ENCODE data around the gene MBD6. TPM values are rescaled to one million over a fixed set of nuclear protein-coding genes. Genes with fewer than 3 reads are reported as not detected.
"Not testable (repeated sequence)": the region's sequence is repeated elsewhere in the genome, so short reads cannot be mapped to it uniquely, and the experiment has no call there.

Gene MBD6
- total RNA-seq, 1 experiment from 2014 or later, result 4.3 TPM

DNA sequence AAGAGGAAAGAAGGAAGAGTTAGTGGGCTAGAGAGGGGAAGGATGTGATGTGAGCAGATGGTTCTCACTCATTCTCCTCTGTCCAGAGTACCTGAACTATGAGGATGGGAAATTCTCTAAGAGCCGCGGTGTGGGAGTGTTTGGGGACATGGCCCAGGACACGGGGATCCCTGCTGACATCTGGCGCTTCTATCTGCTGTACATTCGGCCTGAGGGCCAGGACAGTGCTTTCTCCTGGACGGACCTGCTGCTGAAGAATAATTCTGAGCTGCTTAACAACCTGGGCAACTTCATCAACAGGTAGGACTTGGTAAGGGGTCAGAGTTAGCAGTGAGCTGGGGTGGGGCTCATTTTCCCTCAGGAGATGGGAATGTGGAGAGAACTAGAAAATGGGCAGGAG, 10.0 kb upstream of the MBD6 start:
- DNase-seq (ENCODE audit: low read depth), result no peak
- in situ Hi-C loops (cut with HindIII; ENCODE audit: low pct_unique_long_range_greater_than_20kb, low sequenced_read_pairs), result no loop called here

GRCh38 chr12:57513266-57513665, 9.4 kb upstream of the MBD6 start:
- DNase-seq (ENCODE audit: low read depth), result no peak
- in situ Hi-C loops (cut with HindIII; ENCODE audit: low pct_unique_long_range_greater_than_20kb, low sequenced_read_pairs), result no loop called here

DNA sequence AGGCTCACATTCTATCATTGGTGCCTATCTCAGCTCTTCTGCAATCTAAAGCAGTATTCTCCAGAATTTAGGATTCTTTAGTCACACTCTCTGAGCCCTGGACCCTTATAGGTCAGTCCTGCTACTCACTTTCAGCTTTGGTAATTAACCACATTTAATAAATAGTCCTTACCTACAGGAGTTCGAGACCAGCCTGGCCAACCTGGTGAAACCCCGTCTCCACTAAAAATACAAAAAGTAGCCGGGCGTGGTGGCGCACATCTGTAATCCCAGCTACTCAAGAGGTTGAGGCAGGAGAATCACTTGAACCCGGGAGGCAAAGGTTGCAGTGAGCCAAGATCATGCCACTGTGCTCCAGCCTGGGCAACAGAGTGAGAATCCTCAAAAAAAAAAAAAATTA, 8.9 kb upstream of the MBD6 start:
- DNase-seq (ENCODE audit: low read depth); in situ Hi-C loops (cut with HindIII; ENCODE audit: low pct_unique_long_range_greater_than_20kb, low sequenced_read_pairs): not testable (repeated sequence)

GRCh38 chr12:57514246-57514645, 8.4 kb upstream of the MBD6 start:
- DNase-seq (ENCODE audit: low read depth); in situ Hi-C loops (cut with HindIII; ENCODE audit: low pct_unique_long_range_greater_than_20kb, low sequenced_read_pairs): not testable (repeated sequence)

DNA sequence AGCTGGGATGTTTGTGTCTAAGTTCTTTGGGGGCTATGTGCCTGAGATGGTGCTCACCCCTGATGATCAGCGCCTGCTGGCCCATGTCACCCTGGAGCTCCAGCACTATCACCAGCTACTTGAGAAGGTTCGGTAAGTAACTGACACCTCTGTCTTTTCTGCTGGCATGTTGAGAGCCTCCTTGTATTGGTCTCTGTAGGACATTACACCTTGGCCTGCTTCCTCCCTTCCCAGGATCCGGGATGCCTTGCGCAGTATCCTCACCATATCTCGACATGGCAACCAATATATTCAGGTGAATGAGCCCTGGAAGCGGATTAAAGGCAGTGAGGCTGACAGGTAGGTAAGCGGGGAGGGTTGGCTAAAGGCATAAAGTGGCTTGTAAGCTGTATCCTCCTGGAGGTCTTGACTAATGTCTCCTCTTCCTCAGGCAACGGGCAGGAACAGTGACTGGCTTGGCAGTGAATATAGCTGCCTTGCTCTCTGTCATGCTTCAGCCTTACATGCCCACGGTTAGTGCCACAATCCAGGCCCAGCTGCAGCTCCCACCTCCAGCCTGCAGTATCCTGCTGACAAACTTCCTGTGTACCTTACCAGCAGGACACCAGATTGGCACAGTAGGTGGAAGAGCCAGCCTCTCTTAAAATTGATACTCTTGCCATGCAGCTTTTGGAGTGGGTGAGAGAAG, 7.8 kb upstream of the MBD6 start:
- DNase-seq (ENCODE audit: low read depth), result no peak
- in situ Hi-C loops (cut with HindIII; ENCODE audit: low pct_unique_long_range_greater_than_20kb, low sequenced_read_pairs), result no loop called here

DNA sequence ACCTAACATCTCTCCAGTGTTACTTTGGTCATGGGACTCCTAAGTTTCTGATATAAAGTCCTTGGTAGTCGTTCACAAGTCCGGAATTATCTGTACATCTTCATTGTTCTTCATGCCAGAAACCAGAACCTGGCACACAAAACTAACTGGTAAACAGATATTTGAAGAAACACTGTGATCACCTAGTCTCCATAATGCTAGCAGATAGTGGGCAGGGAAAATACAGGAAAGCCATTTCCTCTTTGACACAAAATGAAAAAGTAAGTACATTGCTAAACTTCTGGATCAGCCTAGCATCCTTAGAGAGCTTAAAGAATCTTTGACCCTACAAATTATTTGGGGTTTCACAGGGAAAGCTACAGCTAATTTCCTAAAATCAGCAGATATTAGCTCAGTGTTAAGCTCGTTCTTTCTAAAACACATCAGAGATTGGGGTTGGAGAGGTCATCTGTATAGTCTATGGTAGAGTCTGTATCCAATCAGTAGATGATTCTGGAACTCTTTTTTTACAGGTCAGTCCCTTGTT, 7.2 kb upstream of the MBD6 start:
- no peak for DNase-seq (ENCODE audit: low read depth)
- in situ Hi-C loops (cut with HindIII; ENCODE audit: low pct_unique_long_range_greater_than_20kb, low sequenced_read_pairs), result no loop called here

DNA sequence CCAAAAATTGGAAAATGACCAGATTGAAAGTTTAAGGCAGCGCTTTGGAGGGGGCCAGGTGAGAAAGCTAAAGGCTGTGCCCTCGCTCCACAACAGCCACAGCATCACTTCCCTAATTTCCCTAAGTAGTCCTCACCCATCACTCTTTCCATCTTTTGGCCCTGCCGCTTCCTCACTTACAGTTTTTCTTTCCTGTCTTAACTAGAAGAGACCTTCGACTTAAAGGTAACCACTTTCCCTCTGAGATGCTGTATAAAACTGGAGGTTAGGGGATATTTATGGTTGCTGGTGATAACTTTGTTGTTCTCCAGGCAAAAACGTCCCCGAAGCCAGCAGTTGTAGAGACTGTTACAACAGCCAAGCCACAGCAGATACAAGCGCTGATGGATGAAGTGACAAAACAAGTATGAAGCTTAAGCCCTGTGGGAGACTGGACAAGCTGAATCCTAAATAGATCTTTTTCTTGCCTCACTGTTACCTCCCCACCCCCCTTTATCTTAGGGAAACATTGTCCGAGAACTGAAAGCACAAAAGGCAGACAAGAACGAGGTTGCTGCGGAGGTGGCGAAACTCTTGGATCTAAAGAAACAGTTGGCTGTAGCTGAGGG, 6.6 kb upstream of the MBD6 start:
- DNase-seq (ENCODE audit: low read depth), result no peak
- in situ Hi-C loops (cut with HindIII; ENCODE audit: low pct_unique_long_range_greater_than_20kb, low sequenced_read_pairs), result no loop called here

DNA sequence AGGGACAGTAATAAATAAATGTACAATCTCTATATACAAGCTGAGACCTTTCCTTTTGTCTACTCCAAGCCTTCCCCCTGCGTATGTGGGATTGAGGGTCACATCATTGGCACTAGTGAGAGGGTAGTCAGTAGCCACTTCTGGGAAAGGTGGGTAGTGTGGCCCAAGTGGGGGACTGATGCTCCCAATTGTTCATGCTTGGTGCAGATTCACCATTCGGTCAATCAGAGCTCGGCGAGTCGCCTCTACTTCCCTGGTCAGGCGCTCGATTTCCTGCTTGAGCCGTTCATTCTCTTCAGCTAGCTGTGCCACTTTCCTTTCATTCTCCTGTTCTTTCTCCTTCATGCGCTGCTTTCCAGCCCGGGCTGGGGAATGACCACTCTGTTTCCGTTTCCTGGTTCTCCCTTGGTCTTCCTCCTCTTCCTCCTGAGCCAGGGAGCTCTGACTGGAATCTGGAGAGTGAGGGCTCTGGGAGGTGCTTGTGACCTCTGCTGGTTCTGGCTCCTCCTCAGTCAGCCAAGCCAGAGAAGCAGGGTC, 5.9 kb upstream of the MBD6 start:
- DNase-seq (ENCODE audit: low read depth), result no peak
- in situ Hi-C loops (cut with HindIII; ENCODE audit: low pct_unique_long_range_greater_than_20kb, low sequenced_read_pairs), result no loop called here

DNA sequence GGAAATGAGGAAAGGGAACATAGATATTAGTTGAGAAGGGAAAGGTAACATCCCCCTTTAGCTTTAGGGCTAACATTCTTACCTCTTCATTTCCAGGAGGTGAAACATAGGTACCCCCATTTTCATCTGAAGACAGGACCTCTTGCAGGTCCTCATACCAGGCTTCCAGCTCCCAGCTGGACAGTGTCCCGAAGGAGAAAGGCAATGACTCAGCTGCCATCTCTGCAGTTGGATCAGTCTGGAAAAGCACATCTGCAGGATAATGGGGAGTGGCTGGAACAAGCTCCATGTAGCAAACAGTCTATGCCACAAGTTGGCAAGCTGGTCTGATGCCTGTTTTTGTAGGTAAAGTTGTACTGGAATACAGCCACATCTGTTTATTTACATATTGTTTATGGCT, 5.4 kb upstream of the MBD6 start:
- peak; percentile 37 for DNase-seq (ENCODE audit: low read depth)
- in situ Hi-C loops (cut with HindIII; ENCODE audit: low pct_unique_long_range_greater_than_20kb, low sequenced_read_pairs), result no loop called here

GRCh38 chr12:57517718-57518117, 4.9 kb upstream of the MBD6 start:
- DNase-seq (ENCODE audit: low read depth); in situ Hi-C loops (cut with HindIII; ENCODE audit: low pct_unique_long_range_greater_than_20kb, low sequenced_read_pairs): not testable (repeated sequence)

DNA sequence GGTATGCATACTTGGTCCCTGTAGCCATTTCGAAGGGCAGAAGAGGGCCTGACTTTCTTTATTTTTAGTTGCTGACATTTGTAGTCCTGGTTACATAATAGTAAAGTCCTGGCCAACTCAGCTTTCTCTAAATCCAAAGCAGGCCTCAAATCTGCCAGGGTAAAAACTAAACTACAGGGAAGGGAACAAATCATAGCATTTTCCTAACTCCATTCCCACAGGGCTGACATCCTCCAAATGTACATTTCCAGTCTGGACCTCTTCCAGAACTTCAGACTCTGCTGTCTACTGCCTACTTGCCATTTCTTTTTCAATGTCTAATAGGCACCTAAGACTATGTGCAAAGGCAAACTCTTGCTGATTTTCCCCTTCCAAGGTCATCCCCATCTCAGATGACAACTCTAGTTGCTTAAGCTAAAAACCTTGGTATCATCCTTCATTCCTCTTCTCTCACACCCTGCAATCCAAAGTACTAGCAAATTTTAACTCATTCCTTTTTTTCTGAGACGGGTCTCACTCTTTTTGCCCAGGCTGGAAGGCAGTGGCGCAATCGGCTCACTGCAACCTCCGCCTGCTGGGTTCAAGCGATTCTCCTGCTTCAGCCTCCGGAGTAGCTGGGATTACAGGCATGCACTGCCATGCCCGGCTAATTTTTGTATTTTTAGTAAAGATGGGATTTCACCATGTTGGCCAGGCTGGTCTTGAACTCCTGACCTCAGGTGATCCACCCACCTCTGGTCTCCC, 4.3 kb upstream of the MBD6 start:
- DNase-seq (ENCODE audit: low read depth), result no peak
- in situ Hi-C loops (cut with HindIII; ENCODE audit: low pct_unique_long_range_greater_than_20kb, low sequenced_read_pairs), result no loop called here

GRCh38 chr12:57518920-57519795, 3.5 kb upstream of the MBD6 start:
- peak; percentile 19 for DNase-seq (ENCODE audit: low read depth)
- in situ Hi-C loops (cut with HindIII; ENCODE audit: low pct_unique_long_range_greater_than_20kb, low sequenced_read_pairs), result no loop called here

GRCh38 chr12:57519796-57520052, 2.9 kb upstream of the MBD6 start:
- in situ Hi-C loops (cut with HindIII; ENCODE audit: low pct_unique_long_range_greater_than_20kb, low sequenced_read_pairs), result no loop called here
- DNase-seq (ENCODE audit: low read depth), result no peak

DNA sequence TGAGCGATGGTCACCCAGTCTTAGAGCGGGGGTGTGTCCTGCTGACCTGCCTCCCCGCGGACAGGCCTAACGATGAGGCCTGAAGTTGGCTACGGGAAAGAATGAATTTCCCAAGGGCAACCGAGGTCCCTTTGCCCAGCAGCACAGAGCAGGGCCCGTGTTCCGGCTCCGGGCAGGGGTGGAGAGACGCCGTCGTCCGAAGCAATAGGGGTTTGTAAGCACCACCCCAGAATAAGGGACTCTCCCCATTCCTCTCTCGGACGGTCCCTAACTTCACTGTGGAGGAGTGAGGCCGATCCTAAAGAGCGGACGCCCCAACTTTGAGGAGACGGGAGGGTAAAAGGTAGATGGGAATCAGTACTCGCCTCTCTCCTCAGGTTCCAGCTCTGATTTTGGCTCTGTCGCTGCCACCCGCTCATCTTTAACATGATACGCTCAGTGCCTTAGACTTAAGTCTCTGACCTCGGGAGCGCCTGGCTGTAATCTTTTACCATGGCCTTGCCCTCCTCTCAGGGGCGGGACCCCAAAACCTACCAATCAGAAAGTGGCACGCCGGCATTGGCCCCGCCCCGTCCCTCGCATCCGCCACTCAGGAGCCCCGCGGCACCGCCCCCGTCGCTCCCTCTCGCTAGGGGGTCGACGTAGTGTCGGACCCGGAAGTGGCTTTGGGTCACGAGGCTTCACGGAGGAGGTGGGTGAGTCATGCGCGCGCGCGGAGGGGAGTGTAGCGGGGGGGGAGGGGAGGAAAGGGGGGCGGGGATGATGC, 2.4 kb upstream of the MBD6 start, which contains the start of gene DDIT3:
Gene DDIT3, minus strand, starts transcription at position 462 of the 766 bp plus-strand sequence. CDS start 3,108 bp downstream, outside the sequence.
- in situ Hi-C loops (cut with HindIII; ENCODE audit: low pct_unique_long_range_greater_than_20kb, low sequenced_read_pairs), result no loop called here

DNA sequence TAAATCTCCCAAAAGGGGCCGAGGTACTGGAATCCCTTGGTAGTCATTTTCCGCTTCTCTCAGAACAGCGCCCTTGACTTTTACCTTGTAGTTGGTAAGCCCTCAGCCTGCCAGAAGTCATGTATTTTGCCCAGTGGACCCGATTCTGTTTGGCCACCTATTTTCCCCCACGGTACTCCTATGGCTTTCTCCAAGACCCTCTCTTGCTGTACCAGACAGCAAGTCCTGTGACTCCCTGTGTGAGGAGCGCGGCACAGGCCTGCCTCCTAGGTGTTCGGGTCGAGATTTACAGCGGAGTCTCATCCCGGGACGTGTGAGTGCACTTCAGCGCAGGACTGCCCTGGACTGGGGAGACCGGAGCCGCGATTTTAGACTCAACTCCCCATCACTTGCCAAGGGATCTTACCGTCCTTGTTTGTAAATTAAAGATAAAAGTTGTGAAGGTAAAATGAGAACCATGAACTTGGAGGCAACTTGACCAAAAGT, 1.1 kb upstream of the MBD6 start:
- in situ Hi-C loops (cut with HindIII; ENCODE audit: low pct_unique_long_range_greater_than_20kb, low sequenced_read_pairs), result no loop called here
- no peak for DNase-seq (ENCODE audit: low read depth)

More for the DNA sequence above, 2.4 kb upstream of the MBD6 start, which contains the start of gene DDIT3:
- peak; percentile 100 for DNase-seq (ENCODE audit: low read depth)

DNA sequence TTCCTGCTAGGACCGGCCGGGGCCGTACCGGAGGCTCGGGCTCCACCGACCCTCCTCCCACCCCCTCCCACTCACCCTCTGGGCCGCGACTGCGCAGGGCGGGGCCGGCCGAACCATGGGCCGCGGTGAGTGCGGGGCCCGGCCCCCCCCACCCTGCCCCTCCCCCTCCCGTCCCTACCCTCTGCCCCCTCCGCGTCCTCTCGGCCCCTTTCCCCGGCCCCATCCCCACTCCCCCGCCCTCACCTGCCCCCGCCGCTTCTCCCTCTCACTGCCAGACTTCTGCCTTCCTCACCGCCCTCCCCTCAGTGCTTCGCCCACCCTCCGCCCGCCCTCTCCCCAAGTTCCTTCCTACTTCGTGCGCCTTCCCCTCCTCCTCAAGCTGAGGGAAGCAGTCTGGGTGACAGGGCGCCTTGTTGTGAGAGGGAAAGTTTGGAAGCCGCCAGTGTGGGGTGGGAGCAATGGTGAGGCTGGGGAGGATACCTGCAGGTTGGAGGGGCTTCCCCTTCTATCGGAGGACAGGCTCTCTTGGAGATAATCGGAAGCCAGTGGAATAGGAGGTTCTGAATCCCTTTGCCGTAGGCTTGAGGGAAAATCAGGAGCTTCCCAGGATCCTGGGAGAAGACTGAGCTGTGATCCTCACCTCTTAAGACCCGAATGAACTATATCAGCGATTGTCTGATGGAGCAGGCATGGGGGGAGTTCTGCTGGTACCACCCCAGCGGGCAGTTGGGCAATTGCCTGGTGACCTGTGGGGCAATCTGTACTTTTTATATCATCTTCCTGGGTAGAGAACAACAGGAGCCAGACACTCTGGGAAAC, 472 bp downstream of the MBD6 start:
- in situ Hi-C loops (cut with HindIII; ENCODE audit: low pct_unique_long_range_greater_than_20kb, low sequenced_read_pairs), result no loop called here
- DNase-seq (ENCODE audit: low read depth), result peak; percentile 48
